ENCODE measurements around the gene VAV1.
"Not testable (repeated sequence)": the region's sequence is repeated elsewhere in the genome, so short reads cannot be mapped to it uniquely, and the experiment has no call there.

VAV1 gene

DNA sequence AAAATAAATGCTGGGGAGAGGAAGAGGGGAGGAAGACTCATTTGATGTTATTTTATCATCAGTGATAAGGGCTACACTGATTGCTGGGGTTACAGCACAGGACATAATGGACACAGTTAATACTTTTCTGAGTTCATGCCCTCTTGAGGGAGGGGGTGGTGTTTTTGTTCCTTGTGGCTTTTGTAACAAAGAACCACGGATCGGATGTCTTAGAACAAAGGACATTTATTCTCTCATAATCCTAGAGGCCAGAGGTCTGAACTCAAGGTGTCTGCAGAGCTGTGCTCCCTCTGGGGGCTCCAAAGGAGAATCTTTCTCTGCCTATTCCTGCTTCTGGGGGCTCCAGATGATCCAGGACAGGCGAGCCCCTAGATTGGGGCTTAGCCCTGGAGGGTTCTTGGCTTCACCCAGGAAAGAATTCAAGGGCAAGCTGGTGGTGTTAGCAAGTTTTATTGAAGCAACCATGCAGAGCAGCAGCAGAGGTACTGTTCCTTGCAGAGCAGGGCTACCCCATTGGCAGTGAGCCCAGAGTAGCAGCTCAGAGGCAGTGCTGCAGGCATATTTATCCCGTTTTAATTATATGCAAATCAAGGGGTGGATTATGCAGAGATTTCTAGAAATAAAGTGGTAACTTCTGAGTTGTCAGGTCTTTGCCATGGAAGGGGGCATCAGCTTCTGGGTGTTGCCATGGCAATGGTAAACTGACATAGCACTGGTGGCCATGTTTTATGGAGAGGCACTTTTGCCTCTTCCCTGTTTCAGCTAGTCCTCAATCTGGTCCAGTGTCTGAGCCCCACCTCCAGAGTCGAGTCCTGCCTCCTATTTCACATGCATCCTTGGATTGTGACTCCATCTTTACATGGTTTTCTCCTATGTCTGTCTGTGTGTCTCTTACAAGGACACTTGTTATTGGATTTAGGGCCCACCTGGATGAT is 18.0 kb downstream of the VAV1 start:
- DNase-seq (ENCODE audit: low read depth): no peak

GRCh38 chr19:6791237-6791636 is 18.7 kb downstream of the VAV1 start:
- no peak for DNase-seq (ENCODE audit: low read depth)

GRCh38 chr19:6793411-6793810 is 20.9 kb downstream of the VAV1 start:
- DNase-seq (ENCODE audit: low read depth): no peak

GRCh38 chr19:6793973-6794372 is 21.5 kb downstream of the VAV1 start:
- DNase-seq (ENCODE audit: low read depth): no peak

DNA sequence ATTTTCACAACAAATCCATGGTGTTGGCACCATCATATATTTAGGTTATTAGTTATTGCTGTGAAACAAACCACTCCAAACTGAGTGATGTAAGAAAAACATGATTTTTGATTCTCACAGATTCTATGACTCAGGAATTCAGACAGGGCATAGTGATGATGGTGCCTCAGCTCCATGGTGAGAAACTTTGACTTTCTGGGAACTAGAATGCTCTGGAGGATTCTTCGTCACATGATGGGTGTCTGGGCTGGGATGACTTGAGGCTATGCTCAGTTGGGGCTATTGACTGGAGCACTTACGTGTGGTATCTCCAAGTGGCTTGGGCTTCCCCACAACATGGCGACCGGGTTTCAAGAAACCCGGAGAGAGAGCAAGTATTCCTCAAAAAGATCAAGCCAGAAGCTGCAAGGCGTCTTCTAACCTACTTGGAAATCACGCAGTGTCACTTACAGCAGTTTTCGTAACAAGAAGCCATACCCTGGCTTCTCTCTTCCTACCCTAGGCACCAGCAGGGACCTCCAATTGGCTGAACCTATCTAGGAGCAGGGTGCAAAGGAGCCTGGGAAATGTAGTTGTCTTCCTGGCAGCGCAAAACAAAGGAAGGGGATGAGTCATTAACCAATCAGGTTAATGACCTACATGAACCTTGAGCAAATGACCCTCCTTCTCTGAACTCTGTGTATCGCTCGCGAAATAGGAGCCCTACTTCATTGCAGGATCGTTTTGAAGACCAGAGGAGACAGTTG is 22.4 kb downstream of the VAV1 start:
- DNase-seq (ENCODE audit: low read depth): no peak

DNA sequence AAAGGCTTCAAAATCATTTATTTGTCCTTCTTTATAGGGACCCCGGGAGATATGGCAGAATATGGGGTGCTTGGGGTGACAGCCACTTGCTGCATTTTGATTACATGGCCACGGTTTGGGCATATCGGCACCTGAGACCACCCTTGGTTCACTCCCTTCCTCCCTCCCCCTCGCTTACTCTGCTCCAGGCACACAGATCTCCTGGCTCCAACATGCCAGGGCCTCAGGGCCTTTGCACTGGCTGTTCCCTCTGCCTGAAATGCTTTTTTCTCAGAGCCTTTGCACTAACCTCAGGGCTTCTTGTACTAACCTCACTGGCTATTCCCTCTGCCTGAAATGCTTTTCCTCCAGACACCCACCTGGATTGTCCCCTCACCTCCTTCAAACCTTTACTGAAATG is 23.8 kb downstream of the VAV1 start:
- DNase-seq (ENCODE audit: low read depth): no peak

- no peak for DNase-seq (ENCODE audit: low read depth)
These were observed 25.1 kb downstream of the VAV1 start for GRCh38 chr19:6797646-6798045.

DNA sequence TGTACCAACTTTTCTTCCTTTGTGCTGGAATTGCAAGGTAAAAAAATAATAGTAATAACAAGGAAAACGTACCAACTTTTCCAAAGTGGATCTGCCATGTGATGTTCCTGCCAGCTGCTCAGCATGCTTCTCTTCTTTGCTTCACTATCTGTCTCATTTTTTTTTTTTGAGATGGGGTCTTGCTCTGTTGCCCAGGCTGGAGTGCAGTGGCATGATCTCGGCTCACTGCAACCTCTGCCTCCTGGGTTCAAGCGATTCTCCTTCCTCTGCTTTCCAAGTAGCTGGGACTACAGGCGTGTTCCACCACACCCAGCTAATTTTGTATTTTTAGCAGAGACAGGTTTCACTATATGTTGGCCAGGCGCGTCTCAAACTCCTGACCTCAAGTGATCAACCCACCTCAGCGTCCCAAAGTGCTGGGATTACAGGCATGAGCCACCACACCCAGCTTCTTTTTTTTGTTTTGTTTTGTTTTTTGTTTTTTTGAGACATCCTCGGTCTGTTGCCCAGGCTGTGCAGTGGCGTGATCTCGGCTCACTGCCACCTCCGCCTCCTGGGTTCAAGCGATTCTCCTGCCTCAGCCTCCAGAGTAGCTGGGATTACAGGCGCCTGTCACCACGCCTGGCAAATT is 27.8 kb downstream of the VAV1 start:
- DNase-seq (ENCODE audit: low read depth): not testable (repeated sequence)

DNA sequence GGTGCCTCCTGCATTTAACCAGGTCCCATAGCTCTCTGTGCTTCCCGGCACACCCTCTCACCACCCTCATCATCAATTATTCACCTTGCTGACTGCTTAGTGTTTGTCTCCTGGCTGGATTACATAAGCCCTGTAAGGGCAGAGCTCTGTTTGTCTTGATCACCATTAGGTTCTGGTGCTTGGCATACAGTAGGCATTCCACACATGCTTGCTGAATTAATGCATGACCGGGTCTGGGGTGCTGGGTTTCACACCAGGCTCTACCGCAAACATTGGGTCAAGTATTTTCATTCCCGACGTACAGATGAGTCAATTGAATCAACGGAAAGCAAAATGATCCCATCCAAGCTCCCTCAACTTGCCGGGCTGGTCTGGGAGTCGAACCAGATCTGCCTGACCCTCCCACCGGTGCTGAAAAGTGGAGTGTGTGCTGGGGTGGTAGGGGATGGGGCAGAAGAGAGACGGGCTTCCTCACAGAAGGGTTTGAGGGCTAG is 28.5 kb downstream of the VAV1 start:
- DNase-seq (ENCODE audit: low read depth): no peak

DNA sequence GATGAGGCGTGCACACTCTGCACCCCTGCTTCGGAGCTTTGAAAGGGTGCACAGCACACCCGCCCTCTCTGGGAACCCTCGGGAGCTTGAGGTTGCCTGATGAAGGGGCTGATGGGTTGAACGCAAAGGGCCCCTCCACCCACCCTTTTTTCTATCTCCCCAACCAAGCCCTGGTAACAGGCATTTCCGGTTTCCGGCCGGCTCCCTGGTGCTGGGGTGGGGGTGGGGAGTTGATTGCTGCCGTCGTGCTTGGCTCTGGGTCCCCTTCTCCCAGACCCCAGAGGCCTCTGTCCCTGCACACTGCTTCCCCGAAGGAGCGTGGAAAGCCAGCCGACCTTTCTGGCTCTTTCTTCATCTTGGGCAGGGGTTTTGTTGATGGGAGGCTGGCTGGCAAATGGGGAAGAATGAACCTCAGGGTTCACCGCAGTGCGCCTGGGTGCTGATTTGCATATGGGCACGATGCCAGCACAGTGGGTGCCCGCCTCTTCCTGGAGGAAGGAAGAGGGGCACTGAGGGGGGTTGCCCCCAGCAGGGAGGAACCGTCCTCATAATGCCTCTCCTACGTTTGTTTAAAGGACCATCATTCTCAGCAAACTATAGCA is 29.1 kb downstream of the VAV1 start:
- DNase-seq (ENCODE audit: low read depth): peak; percentile 72

DNA sequence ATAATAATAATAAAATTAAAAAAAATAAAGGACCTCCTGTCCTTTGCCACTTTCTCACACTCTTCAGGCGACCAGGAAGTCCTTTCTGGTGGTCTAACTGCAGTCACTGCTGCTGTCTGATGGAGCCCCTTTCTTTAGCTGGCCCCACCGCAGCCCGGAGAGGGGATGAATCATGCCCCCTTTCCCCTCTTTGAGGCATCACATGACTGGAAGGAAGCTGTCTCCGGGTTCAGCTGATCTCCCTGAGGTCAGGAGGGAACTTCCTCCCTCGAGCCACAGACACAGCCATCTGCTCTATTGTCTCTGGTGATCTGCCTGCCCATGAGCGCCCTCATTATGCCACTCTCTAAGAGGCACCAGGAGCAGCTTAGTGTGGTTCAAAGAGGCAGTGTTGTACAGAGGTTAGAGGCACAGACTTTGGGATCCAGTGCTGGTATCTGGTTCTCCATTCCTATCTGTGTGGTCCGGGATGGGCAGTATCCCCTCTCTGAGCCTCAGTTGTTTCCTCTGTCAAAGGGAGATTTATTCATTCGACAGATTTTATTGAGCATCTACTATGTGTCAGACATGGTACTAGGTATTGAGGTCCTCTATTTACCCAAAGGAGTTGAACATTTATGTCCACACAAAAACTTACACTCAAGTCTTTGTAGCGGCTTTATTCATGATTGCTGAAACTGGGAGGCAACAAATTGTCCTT is 30.0 kb downstream of the VAV1 start:
- peak; percentile 45 for DNase-seq (ENCODE audit: low read depth)

GRCh38 chr19:6803036-6803404 is 30.5 kb downstream of the VAV1 start:
- no peak for DNase-seq (ENCODE audit: low read depth)

DNA sequence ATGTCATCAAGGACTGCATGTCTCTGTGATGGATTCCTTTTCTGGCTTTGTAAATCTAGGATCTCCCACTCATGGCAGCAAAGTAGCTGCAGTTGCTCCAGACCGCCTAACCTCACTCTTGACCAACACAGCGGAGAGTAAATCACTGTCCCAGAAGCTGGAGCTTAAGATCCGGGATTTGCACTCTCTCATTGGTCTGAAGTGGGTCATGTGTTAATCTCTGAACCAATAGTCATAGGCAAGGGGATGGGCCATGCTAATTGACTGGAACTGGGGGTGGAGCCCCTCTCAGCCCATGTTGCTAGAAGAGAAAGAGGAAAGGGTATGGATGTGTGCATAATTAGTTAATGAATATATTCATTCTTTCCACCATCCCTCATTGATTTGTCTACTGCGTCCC is 34.0 kb downstream of the VAV1 start:
- no peak for DNase-seq (ENCODE audit: low read depth)

GRCh38 chr19:6807291-6807690 is 34.8 kb downstream of the VAV1 start:
- DNase-seq (ENCODE audit: low read depth): no peak

DNA sequence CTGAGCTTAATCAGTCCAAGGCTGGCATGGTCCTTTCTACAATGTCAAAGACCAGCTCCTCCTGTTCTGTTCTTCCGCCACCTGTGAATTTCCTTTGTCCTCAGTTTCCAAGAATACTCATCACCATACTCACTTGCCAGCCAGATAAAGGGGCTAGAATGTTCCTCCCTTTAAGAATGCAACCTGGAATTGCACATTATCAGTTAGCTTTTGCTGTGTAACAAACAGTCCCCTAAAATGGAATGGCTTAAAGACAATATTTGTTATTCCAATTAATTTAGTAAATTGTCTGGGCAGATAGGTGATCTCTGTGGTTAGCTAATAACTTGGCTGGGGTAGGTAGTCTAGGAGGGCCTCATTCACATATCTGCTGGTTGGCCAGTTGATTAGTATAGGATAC is 36.0 kb downstream of the VAV1 start:
- no peak for DNase-seq (ENCODE audit: low read depth)

- DNase-seq (ENCODE audit: low read depth): no peak
These were observed 36.8 kb downstream of the VAV1 start for GRCh38 chr19:6809262-6809661.

- DNase-seq (ENCODE audit: low read depth): no peak
These were observed 38.9 kb downstream of the VAV1 start for GRCh38 chr19:6811378-6811777.

- DNase-seq (ENCODE audit: low read depth): no peak
These were observed 39.4 kb downstream of the VAV1 start for GRCh38 chr19:6811906-6812305.

DNA sequence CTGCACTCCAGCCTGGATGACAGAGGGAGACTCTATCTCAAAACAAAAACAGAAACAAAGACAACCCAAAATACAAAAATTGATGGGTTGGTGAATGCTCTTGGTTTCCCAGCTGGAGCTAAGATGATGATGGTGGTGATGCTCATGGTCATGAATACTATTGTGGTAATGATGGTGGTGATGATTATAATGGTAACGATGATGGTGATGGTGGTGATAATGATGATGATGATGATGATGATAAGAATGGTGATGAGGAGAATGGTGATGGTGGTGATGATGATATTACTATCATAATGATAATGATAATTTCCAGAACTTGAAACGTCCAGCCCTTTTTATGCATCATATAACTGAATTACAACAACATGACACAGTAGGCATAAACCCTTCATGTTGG is 40.1 kb downstream of the VAV1 start:
- no peak for DNase-seq (ENCODE audit: low read depth)

GRCh38 chr19:6813659-6814058 is 41.2 kb downstream of the VAV1 start:
- no peak for DNase-seq (ENCODE audit: low read depth)

GRCh38 chr19:6817179-6817578 is 44.7 kb downstream of the VAV1 start:
- DNase-seq (ENCODE audit: low read depth): no peak

GRCh38 chr19:6818246-6818645 is 45.7 kb downstream of the VAV1 start:
- no peak for DNase-seq (ENCODE audit: low read depth)
